BLaER1 treated with 17β-estradiol and CSF1 and Interleukin-3, amounts not matched to agents 10 nM and 100 nM (cell line): ENCODE measurements around the gene C21orf91.
A peak's percentile ranks its signal among the peaks of the same experiment; 100 is the strongest.

ENCODE experiments used
- H3K27ac ChIP-seq, 11 experiments: shearing (Covaris generic); formaldehyde crosslinking; 2 replicates each; pipeline ENCODE4 v1.8.1; 2022
- H3K27me3 ChIP-seq, 11 experiments: shearing (Covaris generic); formaldehyde crosslinking; 2 replicates each; pipeline ENCODE4 v1.8.1; 2022
- H3K36me3 ChIP-seq, 11 experiments: shearing (Covaris generic); formaldehyde crosslinking; 2 replicates each; pipeline ENCODE4 v1.8.1; 2022
- H3K4me1 ChIP-seq, 10 experiments: shearing (Covaris generic); formaldehyde crosslinking; 2 replicates each; pipeline ENCODE4 v1.8.1; 2022
- H3K4me2 ChIP-seq, 11 experiments: shearing (Covaris generic); formaldehyde crosslinking; 2 replicates each; pipeline ENCODE4 v1.8.1; 2022
- H3K4me3 ChIP-seq, 10 experiments: shearing (Covaris generic); formaldehyde crosslinking; 2 replicates each; pipeline ENCODE4 v1.8.1; 2022
- H3K9ac ChIP-seq, 11 experiments: shearing (Covaris generic); formaldehyde crosslinking; 2 replicates each; pipeline ENCODE4 v1.8.1; 2022
- H3K9me3 ChIP-seq, 11 experiments: shearing (Covaris generic); formaldehyde crosslinking; replicated peaks in 1 of 11; 2 replicates each; pipeline ENCODE4 v1.8.1; 2022
- H4K20me1 ChIP-seq, 11 experiments: shearing (Covaris generic); formaldehyde crosslinking; 2 replicates each; pipeline ENCODE4 v1.8.1; 2022
- Cebpa-rat ChIP-seq, 11 experiments: shearing (Covaris generic); IDR thresholded peaks; 2 replicates each; pipeline ENCODE4 v1.8.1; 2022

Gene C21orf91

GRCh38 chr21:17785403-17785788 is 33.8 kb downstream of the C21orf91 start:
- peaks cover 0 to 32% (median 22%) of the 10 kb centered on the region in 11 experiments; a peak in 21 of 22 replicates for H3K36me3 ChIP-seq
- peaks cover 0 to 22% (median 16%) of the 10 kb centered on the region in 11 experiments; a peak in 18 of 22 replicates for H3K9me3 ChIP-seq
- peak overlapping the region in 10 of 11 experiments; percentile 62 to 90 (median 76); a peak in 18 of 22 replicates for H3K4me2 ChIP-seq
- no peaks in the 10 kb centered on the region for H4K20me1 ChIP-seq
- no peak for TF ChIP-seq Cebpa-rat (IDR thresholded peaks at IDR 0.05)
- peak overlapping the region in 1 of 10 experiments; percentile 15; a peak in 2 of 20 replicates for H3K4me3 ChIP-seq
- H3K4me1 ChIP-seq, result peaks cover 68 to 94% (median 81%) of the 10 kb centered on the region in 10 experiments
- no peaks in the 10 kb centered on the region for H3K27me3 ChIP-seq
- H3K9ac ChIP-seq, result no peak overlapping the region
- H3K27ac ChIP-seq, result peak overlapping the region in 7 of 11 experiments; percentile 53 to 76 (median 68); a peak in 14 of 22 replicates

GRCh38 chr21:17784604-17785402 is 34.4 kb downstream of the C21orf91 start:
- Histone ChIP-seq H3K36me3 (peaks cover 0 to 32% (median 22%) of the 10 kb centered on the region in 11 experiments; a peak in 21 of 22 replicates), H4K20me1 (no peaks in the 10 kb centered on the region), H3K4me2 (peak overlapping the region; percentile 62 to 90 (median 78)), H3K9me3 (peaks cover 0 to 22% (median 16%) of the 10 kb centered on the region in 11 experiments; a peak in 18 of 22 replicates), H3K4me3 (peak overlapping the region in 2 of 10 experiments; percentile 6 to 15; a peak in 1 of 20 replicates), H3K27ac (peak overlapping the region in 9 of 11 experiments; percentile 53 to 76 (median 68); a peak in 18 of 22 replicates), H3K4me1 (peaks cover 71 to 96% (median 85%) of the 10 kb centered on the region in 10 experiments), H3K27me3 (no peaks in the 10 kb centered on the region), H3K9ac (peak overlapping the region in 3 of 11 experiments; percentile 28 to 57 (median 29); a peak in 4 of 22 replicates)
- no peak for TF ChIP-seq Cebpa-rat (IDR thresholded peaks at IDR 0.05)

- H3K27me3 ChIP-seq, result no peaks in the 10 kb centered on the region
- peak overlapping the region; percentile 62 to 90 (median 78) for H3K4me2 ChIP-seq
- H3K4me1 ChIP-seq, result peaks cover 65 to 96% (median 85%) of the 10 kb centered on the region in 10 experiments
- peak overlapping the region in 8 of 11 experiments; percentile 28 to 57 (median 40); a peak in 14 of 22 replicates for H3K9ac ChIP-seq
- peak overlapping the region in 9 of 11 experiments; percentile 53 to 76 (median 68); a peak in 19 of 22 replicates for H3K27ac ChIP-seq
- peak in 6 of 11 experiments; percentile 19 to 64 (median 42); a peak in 4 of 22 replicates for TF ChIP-seq Cebpa-rat (IDR thresholded peaks at IDR 0.05)
- H4K20me1 ChIP-seq, result no peaks in the 10 kb centered on the region
- H3K4me3 ChIP-seq, result peak overlapping the region in 4 of 10 experiments; percentile 1 to 15 (median 10); a peak in 2 of 20 replicates
- H3K9me3 ChIP-seq, result peaks cover 0 to 23% (median 16%) of the 10 kb centered on the region in 11 experiments; a peak in 18 of 22 replicates
- peaks cover 0 to 32% (median 22%) of the 10 kb centered on the region in 11 experiments; a peak in 21 of 22 replicates for H3K36me3 ChIP-seq
Observed at GRCh38 chr21:17784180-17784598, 35.0 kb downstream of the C21orf91 start.

GRCh38 chr21:17783481-17784179 is 35.5 kb downstream of the C21orf91 start:
- peak overlapping the region in 9 of 11 experiments; percentile 53 to 76 (median 68); a peak in 19 of 22 replicates for H3K27ac ChIP-seq
- H3K9me3 ChIP-seq, result peaks cover 0 to 23% (median 16%) of the 10 kb centered on the region in 11 experiments; a peak in 18 of 22 replicates
- H3K36me3 ChIP-seq, result peaks cover 0 to 32% (median 22%) of the 10 kb centered on the region in 11 experiments; a peak in 21 of 22 replicates
- peaks cover 63 to 93% (median 81%) of the 10 kb centered on the region in 10 experiments for H3K4me1 ChIP-seq
- H3K27me3 ChIP-seq, result no peaks in the 10 kb centered on the region
- no peaks in the 10 kb centered on the region for H4K20me1 ChIP-seq
- H3K4me3 ChIP-seq, result peak overlapping the region in 6 of 10 experiments; percentile 1 to 28 (median 10); a peak in 5 of 20 replicates
- TF ChIP-seq Cebpa-rat (IDR thresholded peaks at IDR 0.05), result no peak
- peak overlapping the region; percentile 62 to 90 (median 78) for H3K4me2 ChIP-seq
- peak overlapping the region in 9 of 11 experiments; percentile 22 to 57 (median 35); a peak in 15 of 22 replicates for H3K9ac ChIP-seq

- Histone ChIP-seq H4K20me1 (no peaks in the 10 kb centered on the region), H3K27me3 (no peaks in the 10 kb centered on the region), H3K27ac (peak overlapping the region in 5 of 11 experiments; percentile 27 to 74 (median 68); a peak in 6 of 22 replicates), H3K4me1 (peaks cover 62 to 87% (median 75%) of the 10 kb centered on the region in 10 experiments), H3K4me3 (no peak overlapping the region), H3K36me3 (peaks cover 0 to 29% (median 21%) of the 10 kb centered on the region in 11 experiments; a peak in 20 of 22 replicates), H3K9ac (no peak overlapping the region), H3K4me2 (peak overlapping the region; percentile 62 to 90 (median 78); a peak in 19 of 22 replicates), H3K9me3 (peaks cover 0 to 23% (median 16%) of the 10 kb centered on the region in 11 experiments; a peak in 18 of 22 replicates)
- TF ChIP-seq Cebpa-rat (IDR thresholded peaks at IDR 0.05), result no peak
Observed at GRCh38 chr21:17783003-17783402, 36.2 kb downstream of the C21orf91 start.

GRCh38 chr21:17782051-17782450 is 37.1 kb downstream of the C21orf91 start:
- TF ChIP-seq Cebpa-rat (IDR thresholded peaks at IDR 0.05), result no peak
- peaks cover 0 to 23% (median 16%) of the 10 kb centered on the region in 11 experiments; a peak in 18 of 22 replicates for H3K9me3 ChIP-seq
- H3K27ac ChIP-seq, result no peak overlapping the region
- no peaks in the 10 kb centered on the region for H3K27me3 ChIP-seq
- peaks cover 0 to 26% (median 18%) of the 10 kb centered on the region in 11 experiments; a peak in 20 of 22 replicates for H3K36me3 ChIP-seq
- peak overlapping the region in 4 of 11 experiments; percentile 24 to 81 (median 60); a peak in 6 of 22 replicates for H3K4me2 ChIP-seq
- H3K9ac ChIP-seq, result no peak overlapping the region
- H4K20me1 ChIP-seq, result no peaks in the 10 kb centered on the region
- H3K4me3 ChIP-seq, result no peak overlapping the region
- H3K4me1 ChIP-seq, result peaks cover 55 to 78% (median 70%) of the 10 kb centered on the region in 10 experiments

- Histone ChIP-seq H3K4me3 (no peak overlapping the region), H4K20me1 (no peaks in the 10 kb centered on the region), H3K4me1 (peaks cover 50 to 73% (median 65%) of the 10 kb centered on the region in 10 experiments), H3K9me3 (peaks cover 0 to 23% (median 14%) of the 10 kb centered on the region in 11 experiments; a peak in 18 of 22 replicates), H3K4me2 (peak overlapping the region; percentile 53 to 81 (median 67); a peak in 17 of 22 replicates), H3K9ac (no peak overlapping the region), H3K27ac (no peak overlapping the region), H3K36me3 (peaks cover 0 to 21% (median 12%) of the 10 kb centered on the region in 11 experiments; a peak in 19 of 22 replicates), H3K27me3 (no peaks in the 10 kb centered on the region)
- TF ChIP-seq Cebpa-rat (IDR thresholded peaks at IDR 0.05), result no peak
Observed at GRCh38 chr21:17781524-17781923, 37.6 kb downstream of the C21orf91 start.

GRCh38 chr21:17780539-17780938 is 38.6 kb downstream of the C21orf91 start:
- no peaks in the 10 kb centered on the region for H3K27me3 ChIP-seq
- peaks cover 40 to 69% (median 55%) of the 10 kb centered on the region in 10 experiments for H3K4me1 ChIP-seq
- no peaks in the 10 kb centered on the region for H4K20me1 ChIP-seq
- H3K36me3 ChIP-seq, result peaks cover 0 to 11% (median 3%) of the 10 kb centered on the region in 11 experiments; a peak in 11 of 22 replicates
- TF ChIP-seq Cebpa-rat (IDR thresholded peaks at IDR 0.05), result no peak
- no peak overlapping the region for H3K4me3 ChIP-seq
- H3K4me2 ChIP-seq, result peak overlapping the region; percentile 53 to 81 (median 67)
- peaks cover 0 to 19% (median 5%) of the 10 kb centered on the region in 11 experiments; a peak in 18 of 22 replicates for H3K9me3 ChIP-seq
- 0 out of 22 replicates have a peak overlapping the region, but pooled peaks of 2 of the 11 experiments have one; percentile 5 to 7 for H3K27ac ChIP-seq
- H3K9ac ChIP-seq, result no peak overlapping the region
